GM19455 (cell line): ENCODE data around the gene DNAH10.
"Not testable (repeated sequence)": the region's sequence is repeated elsewhere in the genome, so short reads cannot be mapped to it uniquely, and the experiment has no call there.

Experiments used
- ATAC-seq: cut with Tn5 transposase; IDR thresholded peaks from one replicate; pipeline ENCODE4 v1.9.1; 2021; ENCODE audit not compliant: unreplicated experiment

Gene DNAH10

DNA sequence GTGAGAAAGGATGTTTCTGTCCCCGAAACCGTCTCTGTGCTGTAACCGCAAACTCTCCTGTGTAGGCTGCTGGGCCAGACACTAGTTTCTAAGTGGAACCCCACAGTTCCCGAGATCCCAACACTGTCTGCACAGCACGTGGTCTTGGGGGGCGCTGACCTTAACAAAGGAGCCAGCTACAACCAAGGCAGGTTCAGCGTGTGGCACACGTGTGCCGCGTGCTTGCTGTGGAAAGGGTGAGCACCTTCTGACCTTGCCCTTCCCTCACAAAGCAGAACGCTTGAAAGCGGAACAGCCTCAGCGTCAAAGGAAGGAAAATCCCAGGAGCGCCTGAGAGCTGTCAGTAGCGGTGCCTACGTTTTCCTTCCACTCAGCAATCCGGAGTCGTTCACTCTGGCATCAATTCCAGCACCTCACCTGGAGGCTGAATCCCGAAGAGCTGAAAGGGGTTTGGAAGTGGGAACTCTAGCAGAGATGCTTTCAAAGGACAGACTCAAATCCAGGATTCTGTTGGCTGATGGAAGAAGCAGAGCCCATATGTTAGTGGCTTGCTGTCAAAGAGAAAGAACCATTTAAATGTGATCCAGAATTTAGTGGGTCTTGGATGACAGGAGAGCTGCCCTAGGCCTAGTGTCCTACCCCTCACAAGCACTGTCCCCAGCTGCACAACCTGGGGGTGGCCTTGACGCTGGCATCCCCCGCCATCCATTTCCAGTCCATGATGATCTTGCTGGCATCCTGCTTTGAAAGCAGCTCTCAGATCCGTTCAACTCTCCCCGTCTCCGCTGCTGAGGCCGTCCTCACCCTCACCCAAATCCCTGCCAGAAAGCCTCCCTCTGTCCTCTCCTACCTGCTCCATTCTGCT lies 183.4 kb downstream of the DNAH10 start:
- no peak for ATAC-seq

DNA sequence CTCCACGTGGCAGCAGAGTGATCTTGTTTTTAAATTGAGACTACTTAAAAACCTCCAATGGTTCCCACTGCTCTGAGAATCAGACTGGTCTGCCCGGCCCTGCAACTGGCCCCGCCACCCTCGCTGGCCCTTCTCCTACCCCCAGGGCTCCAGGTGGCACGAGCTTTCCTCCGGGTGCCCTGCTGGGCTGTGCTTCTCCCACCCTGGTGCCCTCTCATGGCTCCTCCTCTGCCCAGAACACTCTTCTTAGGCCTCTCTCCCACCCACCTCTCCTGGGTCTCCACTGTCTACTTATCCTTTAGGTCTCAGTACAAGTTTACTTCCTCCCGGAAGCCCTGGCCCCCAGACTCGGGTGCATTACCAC lies 184.0 kb downstream of the DNAH10 start:
- ATAC-seq, result no peak

DNA sequence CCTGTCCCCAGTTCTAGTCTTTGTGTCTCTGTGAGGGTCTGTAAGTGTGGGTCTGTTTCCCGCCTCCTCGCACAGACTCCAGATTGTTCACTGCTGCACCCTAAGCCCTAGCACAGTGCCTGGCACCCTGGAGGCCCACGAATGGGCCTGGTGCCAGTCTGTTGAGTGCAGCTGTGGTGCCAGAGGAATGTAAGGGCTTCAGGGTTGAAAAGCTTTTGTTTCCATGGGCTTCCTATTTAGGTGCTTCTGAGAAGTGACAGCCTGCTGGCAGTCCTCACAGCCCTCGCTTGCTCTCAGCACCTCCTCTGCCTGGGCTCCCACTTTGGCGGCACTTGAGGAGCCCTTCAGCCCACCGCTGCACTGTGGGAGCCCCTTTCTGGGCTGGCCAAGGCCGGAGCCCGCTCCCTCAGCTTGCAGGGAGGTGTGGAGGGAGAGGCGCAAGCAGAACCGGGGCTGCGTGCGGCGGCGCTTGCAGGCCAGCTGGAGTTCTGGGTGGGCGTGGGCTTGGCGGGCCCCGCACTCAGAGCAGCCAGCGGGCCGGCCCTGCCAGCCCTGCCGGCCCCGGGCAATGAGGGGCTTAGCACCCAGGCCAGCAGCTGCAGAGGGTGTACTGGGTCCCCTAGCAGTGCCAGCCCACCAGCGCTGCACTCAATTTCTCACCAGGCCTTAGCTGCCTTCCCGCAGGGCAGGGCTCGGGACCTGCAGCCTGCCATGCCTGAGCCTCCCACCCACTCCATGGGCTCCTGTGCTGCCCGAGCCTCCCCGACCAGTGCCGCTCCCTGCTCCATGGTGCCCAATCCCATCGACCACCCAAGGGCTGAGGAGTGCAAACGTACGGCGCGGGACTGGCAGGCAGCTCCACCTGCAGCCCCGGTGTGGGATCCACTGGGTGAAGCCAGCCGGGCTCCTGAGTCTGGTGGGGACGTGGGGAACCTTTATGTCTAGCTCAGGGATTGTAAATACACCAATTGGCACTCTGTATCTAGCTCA lies 184.7 kb downstream of the DNAH10 start:
- not testable (repeated sequence) for ATAC-seq

DNA sequence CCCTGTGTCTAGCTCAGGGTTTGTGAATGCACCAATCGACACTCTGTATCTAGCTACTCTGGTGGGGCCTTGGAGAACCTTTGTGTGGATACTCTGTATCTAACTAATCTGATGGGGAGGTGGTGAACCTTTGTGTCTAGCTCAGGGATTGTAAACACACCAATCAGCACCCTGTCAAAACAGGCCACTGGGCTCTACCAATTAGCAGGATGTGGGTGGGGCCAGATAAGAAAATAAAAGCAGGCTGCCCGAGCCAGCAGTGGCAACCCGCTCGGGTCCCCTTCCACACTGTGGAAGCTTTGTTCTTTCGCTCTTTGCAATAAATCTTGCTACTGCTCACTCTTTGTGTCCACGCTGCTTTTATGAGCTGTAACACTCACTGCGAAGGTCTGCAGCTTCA lies 185.4 kb downstream of the DNAH10 start:
- ATAC-seq, result not testable (repeated sequence)

DNA sequence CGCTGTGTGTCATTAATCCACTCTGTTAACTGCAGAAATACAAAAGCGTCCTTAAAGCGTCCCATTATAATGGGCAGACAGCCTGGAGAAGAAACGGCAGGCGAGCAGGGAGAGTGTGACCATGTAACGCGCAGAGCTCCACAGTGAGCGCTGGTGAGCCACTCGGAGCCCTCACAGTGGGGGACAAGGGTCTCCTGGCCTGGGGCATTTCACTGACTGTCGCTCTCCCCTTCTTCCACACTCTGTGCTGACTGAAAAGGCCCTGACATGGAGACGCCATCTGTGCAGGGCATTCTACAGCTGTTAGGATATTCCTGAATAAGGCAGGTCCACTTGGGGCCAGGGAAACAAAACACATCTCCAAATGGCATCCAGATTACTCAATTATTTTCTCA lies 186.3 kb downstream of the DNAH10 start:
- ATAC-seq, result no peak

DNA sequence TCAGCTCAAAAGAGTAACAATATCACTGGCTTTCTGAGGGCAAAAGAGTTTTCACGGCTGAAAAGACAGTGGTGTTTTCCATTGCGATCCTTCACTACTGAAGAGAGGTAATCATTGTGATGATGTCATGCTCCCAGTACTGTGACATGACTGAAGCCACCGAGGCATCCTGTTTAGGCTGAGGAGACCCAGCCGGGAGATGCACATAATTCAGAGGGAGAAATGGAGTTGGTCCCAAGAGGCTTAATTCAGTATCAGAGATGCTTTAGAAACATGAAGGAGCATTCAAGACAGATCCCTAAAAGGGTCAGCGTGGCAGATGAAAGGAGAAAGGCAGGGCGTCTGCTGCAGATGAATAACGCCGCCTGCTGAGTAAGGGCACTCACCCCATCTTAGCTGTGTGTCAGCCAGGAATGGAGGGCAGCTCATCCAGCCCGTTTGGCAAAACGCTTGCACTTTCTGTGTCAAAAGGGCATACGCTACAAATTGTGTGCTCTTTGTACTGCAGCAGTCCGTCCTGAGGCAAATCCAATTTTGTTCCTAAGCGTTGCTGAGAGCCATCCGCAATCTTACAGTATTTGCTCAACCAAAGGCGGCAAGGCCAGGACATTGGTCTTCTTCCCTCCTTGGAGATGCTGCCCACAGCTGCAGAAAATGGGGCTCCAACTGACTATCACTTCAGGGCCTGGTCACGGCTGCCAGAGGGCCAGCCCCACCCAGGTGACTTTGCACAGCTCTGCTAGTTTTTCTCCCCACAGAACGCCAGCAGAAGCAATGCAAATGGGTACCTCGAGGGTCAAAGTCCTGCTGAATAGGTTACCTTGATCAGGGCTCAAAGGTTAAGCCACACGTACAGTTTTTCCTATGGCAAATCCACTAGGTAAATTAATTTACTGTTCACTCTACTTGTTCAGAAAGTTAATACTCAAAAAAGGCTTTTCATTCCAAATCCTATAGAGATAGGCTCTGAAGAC lies 187.0 kb downstream of the DNAH10 start:
- ATAC-seq, result no peak

DNA sequence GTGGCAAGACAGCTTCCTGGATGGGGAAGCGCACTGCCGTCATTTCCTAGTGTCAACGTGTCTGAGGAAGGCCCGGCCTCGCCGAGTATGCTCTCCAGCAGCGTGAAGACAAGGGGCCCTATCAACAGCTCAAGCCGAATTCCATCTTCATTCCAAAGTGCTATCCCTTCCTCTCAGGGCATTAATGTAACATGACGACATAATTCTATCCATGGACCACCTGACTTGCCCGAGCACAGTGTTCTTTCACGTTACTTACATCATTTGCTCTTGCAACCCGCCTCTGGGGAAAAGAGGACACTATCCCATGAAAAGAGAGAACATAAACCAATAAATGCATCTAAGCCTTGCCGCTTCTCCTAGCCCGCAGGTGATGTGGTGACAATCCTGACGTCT lies 187.7 kb downstream of the DNAH10 start:
- ATAC-seq, result no peak

DNA sequence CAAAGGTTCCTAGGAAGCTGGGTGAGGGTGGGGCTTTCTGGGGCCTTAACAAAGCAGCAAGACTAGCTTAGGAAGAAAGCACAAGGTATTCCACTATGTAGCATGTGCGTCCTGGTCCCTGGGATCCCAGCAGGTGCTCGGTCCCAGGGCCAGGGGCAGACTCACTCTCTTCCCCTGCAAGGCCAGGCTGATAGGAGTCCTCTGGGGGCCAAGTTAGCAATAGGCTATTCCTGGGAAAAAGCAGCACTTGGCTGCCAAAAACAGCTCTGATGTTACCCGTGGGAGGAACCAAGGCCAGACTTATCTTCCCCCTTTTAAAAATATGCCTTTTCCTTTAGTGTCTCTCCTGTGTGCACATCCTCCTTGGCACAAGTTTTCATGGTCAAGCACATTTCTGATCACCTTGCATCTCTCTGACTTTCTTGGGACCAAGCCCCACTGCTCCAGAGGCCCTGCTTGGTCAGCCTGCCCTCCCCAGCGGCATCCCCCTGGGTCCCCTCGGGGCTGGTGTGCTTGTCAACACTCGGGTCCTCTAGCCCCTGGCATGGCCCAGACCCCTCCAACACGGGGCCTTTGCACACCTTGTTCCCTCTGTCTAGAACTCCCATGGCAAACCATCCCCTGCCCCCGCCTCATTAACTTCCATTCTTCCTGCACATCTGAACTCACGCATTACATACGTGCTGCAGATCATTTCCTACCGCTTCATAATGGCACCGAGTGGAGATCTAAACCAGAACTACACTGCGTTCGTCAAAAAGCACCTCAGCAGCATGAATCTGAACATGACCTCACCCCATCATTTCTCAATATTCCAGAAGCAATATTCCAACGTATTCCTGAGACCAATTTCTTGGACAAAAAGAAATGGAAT lies 188.6 kb downstream of the DNAH10 start:
- no peak for ATAC-seq

DNA sequence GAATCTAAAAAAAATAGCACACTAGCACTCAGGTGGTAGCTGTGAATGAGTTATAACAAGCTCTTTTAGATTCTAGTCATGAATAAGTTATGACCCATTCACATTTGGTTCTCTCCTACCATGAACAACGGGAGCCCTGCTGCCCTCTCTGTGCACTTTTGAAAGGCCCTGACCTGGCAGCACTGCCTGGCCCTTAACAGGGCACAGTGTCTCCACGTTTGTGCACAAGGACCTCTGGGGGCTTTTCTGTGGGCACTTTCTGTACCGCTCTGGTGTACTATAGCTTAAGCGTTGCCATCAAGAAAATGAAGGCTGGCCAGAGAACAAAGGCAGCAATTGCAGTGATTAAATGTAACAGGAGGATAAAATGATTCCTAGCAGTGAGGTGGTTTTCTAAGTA lies 189.4 kb downstream of the DNAH10 start:
- ATAC-seq, result no peak

DNA sequence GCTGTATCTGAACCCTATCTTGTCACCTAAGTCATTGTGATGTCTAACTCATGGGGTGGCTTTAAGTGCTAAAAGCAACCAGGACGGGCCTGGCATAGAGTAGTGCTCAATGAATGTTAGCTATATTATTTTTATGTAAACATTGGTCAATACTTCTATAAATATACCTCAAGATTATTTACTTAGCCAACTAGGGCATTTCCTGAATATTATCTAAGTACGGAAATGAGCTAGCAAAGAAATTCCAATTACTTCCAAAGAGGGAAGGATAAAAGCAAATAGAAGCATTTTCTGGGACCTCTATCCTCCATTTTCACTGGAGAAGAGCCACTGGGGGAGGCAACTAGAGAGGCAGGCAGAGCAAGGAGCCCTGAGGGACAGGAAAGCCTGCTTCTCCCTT lies 189.9 kb downstream of the DNAH10 start:
- no peak for ATAC-seq

DNA sequence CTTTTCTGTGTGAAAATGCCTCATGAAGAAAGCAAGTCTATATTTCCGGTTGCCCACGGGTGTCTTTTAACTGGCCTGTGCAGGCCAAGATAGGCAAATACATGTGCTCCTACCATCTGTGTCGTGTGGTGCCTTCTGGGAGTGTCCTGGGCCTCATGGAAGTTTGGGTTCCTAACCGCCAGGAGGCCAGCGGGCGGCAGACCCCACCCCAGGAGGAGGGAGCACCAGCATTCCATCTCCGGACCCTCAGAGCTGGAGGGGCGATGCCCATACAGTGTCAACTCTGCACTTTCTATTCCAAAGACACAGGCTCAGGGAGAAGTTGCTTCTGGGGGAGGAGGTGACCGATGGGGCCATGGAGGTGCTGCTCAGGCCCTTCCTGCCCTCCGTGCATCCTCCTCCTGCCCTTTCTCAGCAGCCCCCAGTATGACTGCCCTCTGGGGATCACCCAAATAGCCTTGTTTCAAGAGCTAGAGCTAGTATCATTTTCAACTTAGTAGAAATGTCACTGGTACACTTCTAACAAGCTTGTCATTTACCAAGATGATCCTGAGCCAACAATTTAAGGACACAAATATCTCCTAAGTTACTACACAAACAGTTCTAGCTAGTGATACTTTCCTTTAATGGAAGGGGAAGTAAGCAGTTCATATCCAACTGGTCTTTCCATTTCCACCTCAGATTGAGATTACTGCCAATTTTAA lies 192.7 kb downstream of the DNAH10 start:
- ATAC-seq, result no peak

DNA sequence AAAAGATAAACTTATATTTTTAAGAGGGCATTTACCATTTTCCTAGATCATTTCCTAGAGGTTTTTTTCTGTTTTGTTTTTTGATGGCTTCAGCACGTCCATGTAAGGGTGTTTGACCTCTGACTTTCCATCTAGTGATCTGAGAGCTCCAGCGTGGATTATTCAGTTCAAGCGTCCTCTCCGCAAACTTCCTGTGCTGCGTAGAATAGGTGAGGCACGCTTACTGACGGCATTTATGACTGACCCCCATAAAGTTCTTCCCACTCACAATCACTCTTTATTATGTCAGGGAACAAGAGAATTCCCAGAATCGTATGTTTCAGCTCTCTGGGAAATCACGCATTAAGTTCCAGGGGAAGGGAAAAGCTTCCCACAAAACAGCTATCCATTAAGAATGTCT lies 194.1 kb downstream of the DNAH10 start:
- ATAC-seq, result no peak

DNA sequence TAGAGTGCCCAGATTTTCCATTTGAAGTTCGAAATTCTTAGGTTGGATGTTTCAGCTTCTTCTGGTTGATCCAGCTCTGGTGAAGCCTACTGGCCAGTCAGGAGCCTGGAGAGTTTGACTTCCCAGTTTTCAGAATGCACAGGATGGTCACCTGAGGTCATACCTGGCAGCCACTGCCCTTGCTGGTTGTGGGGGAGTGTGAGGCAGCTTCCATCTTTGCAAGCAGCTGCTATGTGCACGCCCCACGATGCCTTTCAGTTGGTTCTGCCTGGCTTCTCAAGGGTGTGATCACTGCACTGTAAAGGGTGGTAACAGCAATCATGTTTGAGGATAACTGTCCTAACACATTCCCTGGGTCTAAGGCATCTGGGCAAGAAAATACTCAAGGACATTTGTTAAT lies 195.1 kb downstream of the DNAH10 start:
- ATAC-seq, result no peak

DNA sequence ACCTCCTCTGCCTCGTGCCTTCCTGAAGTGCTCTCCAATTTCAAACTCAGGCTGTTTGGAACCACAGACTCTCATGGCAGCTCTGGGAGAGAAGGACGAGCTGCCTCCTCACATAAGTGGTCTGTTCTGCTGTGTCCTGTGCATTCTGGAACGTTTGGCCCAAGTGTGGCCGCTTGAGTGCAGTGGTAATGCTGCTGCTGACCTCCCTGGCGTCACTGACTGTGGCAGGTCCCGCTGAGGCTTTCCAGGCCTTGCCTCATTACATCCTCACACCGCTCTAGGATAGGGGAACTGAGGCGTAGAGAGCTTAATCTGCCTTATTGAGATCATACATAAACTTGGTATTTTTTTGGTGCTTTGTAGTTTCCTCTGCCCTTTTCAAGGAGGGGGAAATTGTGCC lies 196.4 kb downstream of the DNAH10 start:
- ATAC-seq, result no peak

DNA sequence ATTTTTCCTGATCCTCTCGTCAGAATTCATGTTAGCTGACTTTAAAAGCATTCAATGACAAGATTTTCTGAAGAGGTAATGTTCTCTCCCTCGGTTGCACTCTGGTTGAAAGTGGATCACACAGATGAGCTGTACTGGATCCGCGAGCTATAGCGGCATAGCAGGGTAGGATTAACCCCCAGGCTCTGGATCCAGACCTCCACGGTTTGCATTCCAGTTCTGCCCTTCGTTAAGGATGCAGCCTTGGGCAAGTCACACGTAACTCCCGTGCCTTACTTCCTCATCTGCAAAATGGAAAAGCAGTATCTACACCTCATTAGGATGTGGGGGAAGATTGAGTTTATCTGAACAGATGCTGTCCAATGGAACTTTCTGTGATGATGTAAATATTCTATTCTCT lies 196.8 kb downstream of the DNAH10 start:
- no peak for ATAC-seq

DNA sequence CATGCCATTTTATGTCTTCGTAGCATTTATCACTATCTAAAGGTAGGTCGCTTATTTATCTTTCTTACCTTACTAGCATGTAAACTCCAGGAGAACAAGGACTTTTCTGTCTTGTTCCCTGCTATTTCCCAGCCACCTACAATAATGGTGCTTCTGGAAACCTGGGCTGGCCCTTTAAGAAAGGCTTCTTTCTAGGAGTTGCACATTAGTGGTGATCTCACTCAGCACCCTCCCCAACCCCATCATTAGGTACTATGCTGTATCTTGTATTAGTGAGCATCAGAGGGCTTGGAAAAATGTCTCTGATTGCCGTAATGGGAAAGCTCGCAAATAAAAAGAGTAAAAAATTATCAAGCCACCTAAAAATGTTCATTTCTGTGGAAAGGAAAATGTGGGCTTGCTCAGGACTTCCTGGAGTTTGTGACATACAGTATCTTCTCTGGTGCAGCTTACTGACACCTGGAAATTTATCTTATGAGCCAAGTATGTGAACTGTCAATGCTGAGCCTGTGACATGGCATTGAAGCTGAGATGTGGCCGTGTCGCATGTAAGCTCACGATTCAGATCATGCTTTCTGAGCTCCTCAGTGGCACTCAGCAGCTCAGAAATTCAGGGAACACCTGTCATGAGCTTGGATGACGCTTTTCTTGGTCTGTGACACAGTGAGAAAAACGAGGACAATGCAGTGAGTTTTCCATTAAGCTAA lies 198.1 kb downstream of the DNAH10 start:
- ATAC-seq, result no peak

DNA sequence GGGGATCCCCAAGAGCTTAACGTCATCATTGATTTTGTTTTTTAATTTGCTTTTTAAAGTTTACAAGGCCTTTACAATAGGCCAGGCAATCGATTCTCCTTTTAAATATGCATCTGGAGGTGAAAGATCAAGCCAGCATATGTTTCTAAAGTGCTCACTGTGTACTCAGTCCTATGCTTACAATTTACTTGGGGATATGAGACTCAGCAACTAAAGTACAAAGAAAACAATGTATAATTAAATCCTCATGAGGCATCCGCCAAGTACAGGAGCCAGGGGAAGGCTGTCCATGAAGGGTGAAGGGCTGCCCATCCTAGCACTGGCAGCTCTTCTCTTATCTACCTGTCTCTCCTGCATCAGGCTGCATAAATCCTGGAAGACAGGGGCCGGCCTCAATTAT lies 198.8 kb downstream of the DNAH10 start:
- ATAC-seq, result no peak

DNA sequence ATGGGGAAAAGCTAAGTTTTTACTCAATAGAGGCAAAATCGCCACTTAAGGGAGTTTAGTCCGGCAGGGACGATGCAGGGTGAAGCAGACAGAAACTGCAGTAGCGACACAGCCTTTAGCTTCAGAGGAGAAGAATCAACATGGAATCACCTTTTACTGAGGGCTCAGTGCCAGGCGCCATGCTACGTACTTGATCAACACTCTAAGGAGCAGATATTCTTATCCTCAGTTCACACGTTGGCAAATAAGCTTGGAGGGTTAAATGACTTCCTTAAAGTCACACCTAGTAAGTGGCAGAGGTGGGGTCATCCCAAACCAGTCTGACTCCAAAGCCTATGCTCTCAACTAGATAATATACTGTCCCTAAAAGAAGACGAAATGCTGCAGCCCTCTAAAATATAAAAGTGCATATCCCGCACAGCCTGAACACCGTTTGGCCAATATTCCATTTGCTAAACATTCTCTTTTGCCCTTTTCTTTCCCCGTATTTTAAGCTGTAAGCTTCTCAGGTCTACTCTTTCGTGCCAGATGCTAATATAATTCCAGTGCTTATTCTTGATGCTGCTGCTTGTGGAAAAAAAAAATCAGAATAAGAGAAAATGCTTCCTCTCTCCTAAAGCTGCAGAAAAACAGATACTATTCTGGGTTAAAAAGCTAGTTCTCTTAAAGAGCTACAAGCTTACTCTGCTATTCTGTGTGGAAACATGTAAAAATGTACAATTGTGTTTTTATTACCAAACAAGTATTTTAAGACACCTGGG lies 199.7 kb downstream of the DNAH10 start:
- no peak for ATAC-seq
